Choroid plexus epithelial cell (primary cell): ENCODE data around the gene GARRE1.

Experiments
- DNase-seq: peaks from one replicate; pipeline ENCODE4 v3.0.0-alpha.2; 2010; ENCODE audit warnings: low read depth
- H3K4me3 ChIP-seq: 2 replicates; pipeline ENCODE4 v1.5.1; 2011; ENCODE audit warnings: low read depth, mild to moderate bottlenecking, control low read depth, low read length, moderate library complexity
- TF ChIP-seq, protein P1 (sequence below): conservative IDR thresholded peaks from 2 replicates; pipeline ENCODE4 v1.5.1; 2011; ENCODE audit warnings: low read depth, mild to moderate bottlenecking, control low read depth, inconsistent platforms, low read length, moderate library complexity

The GARRE1 gene

DNA sequence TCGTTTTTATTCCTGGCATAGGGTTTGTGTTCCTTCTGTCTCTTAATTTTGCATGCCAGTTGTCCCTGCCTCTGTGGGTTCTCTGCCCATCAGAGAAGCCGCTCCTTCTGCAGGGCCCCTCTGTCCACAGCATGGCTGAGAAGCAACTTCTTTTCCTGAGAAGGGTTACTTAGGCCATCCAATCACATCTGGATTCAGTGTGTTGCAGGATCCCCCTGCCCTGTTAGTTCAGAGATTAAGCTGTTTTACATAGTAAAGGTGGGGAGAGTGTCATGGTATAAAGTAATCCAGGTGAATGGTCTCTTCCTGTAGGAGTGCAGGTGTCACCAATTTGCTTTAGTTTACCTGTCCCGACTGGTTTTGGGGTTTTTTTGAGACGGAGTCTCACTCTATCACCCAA, 22.9 kb upstream of the GARRE1 start:
- DNase-seq = no peak
- no peak overlapping the region for H3K4me3 ChIP-seq
- TF ChIP-seq, protein P1, sequence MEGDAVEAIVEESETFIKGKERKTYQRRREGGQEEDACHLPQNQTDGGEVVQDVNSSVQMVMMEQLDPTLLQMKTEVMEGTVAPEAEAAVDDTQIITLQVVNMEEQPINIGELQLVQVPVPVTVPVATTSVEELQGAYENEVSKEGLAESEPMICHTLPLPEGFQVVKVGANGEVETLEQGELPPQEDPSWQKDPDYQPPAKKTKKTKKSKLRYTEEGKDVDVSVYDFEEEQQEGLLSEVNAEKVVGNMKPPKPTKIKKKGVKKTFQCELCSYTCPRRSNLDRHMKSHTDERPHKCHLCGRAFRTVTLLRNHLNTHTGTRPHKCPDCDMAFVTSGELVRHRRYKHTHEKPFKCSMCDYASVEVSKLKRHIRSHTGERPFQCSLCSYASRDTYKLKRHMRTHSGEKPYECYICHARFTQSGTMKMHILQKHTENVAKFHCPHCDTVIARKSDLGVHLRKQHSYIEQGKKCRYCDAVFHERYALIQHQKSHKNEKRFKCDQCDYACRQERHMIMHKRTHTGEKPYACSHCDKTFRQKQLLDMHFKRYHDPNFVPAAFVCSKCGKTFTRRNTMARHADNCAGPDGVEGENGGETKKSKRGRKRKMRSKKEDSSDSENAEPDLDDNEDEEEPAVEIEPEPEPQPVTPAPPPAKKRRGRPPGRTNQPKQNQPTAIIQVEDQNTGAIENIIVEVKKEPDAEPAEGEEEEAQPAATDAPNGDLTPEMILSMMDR = no peak

DNA sequence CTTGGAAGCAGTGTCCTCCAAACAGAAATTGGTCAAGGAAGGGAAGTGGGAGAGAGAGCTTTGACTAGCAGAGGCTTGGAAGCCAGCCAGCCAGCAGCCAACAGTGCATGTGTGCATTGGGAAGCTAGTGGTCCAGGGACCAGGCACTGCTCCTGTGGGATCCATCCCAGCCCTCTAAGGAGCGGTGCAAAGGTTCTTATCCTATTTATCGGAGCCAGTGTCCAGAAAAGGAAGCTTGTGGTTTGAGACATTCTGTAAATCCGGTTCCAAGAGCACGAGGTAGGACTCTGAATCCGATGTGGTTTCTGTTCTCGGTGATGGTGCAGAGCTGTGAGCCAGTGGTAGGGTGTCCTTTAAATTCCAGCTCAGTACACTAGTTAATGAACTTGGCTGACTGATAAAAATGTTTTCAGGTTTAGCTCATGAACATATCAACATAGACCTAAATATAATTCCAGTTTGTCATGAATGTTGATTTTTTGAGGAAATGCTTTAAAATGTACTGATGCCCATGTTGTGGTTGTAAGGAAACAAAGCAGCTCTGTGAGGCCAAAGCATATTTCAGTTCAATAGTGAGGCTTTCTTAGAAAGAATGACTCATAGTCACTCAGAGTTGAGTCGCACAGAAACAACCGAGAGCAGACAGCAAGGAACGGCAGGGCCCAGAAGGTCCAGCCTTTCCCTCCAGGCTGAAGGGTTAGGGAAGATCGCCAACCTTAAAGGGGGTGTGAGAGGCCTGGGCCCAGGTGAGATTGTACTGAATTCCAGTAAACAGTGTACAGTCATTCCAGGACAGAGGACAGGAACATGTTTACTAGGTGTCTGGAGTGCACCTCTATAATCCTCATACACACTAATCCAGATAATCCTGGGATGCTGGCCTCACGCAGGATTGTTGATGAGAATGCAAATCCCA, 21.5 kb upstream of the GARRE1 start:
- TF ChIP-seq, protein P1 = no peak
- DNase-seq = peak; percentile 94
- peak overlapping the region; percentile 26 for H3K4me3 ChIP-seq

DNA sequence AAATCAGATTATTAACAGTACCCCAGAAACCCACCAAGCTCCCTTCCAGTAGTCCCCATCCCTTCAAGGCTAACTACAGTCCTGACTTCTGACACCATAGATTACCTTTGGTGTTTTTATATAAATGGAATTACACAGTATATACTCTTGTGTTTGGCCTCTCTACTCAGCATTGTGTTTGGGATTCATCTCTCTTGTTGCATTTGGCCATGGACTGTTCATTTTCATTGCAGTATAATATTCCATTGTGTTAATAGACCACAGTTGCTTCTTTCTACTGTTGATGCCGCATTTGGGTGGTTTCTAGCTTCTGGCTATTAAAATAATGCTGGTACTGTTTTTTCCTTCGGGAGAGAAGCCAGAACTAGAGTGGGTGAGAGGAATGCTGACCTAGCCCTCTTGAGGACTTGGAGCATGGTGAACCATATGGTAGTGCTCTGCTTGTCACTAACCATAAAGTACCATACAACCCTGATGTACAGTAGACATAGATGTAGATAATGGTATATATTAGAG, 18.9 kb upstream of the GARRE1 start:
- no peak overlapping the region for H3K4me3 ChIP-seq
- no peak for DNase-seq

DNA sequence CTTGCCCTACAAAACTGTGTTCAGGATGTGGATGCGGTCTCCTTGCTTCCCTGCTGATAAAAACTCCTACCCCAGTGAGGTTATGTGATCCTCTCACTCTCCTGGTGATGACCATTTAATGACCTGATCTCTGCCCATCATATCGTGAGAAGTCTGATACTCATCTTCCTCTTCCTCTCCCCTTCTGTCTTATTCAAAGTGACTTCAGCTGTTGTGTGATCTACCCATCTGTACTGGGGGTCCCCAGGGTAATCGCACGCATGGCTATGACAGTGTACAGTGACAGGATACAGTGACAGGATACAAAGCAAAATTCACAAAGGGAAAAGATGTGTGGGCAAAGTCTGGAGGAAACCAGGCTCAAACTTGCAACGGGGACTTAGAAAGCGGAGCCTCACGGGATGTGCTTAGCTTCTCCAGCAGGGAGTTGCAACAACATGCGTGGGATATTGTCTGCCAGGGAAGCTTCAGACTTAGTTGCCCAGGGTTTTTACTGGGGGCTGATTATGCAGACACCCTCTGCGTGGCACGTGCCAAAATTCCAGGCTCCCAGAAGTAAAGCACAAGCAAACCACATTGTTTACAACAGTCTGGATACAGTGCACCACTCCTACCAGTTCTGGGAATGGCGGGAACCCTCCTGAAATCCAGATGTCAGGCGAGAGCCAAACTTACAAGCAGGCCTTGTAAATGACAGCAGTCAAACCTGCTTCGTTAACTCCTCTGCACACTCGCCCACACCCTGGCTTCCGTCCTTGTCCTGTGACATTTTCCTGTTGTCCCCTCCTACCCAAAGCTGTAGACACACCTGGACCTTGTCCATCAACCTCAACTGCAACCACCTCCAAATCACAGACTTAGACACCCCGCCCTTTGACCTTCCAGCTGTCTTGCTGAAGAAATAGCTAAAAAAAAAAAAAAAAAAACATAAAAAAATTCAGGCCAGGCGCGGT, 18.0 kb upstream of the GARRE1 start:
- DNase-seq = peak; percentile 34
- TF ChIP-seq, protein P1 = no peak
- no peak overlapping the region for H3K4me3 ChIP-seq

More for the DNA sequence above, 18.9 kb upstream of the GARRE1 start:
- TF ChIP-seq, protein P1 = no peak

DNA sequence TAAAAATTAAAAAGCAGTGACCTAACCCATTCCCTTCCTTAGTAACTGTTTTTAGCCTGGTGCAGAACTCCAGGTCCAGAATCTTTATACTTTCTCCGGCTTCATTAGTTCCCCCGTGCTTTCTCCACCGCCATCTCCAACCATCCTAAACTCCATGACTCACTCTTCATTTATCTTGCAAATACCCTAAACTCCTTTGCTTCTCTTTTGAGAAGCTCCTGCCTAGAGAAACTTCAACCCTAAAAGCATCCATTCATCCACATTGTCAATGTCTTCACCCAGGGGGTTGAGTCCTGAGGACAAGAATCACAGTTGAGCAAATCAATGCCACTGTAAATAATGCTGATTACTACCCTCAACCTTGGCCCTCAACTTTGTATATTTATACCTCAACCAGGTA, 17.1 kb upstream of the GARRE1 start:
- no peak for DNase-seq
- TF ChIP-seq, protein P1 = no peak

DNA sequence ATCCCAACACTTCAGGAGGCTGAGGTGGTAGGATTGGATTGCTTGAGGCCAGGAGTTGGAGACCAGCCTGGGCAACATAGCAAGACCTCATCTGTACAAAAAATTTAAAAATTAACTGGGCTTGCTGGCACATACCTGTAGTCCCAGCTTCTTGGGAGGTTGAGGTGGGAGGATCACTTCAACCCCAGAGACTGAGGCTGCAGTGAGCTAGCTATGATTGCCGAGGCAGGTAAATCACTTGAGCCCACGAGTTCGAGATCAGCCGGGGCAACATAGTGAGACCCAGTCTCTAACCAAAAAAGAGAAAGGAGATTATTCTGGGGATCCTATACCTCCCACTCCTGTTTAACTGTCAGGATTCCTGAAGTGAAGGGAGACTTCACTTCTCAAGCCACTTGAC, 16.4 kb upstream of the GARRE1 start:
- no peak for DNase-seq
- H3K4me3 ChIP-seq = no peak overlapping the region
- TF ChIP-seq, protein P1 = no peak

More for the DNA sequence above, 17.1 kb upstream of the GARRE1 start:
- no peak overlapping the region for H3K4me3 ChIP-seq
